Neuronal stem cell (in vitro differentiated cells): ENCODE data around the gene HERC2.
A peak's percentile ranks its signal among the peaks of the same experiment; 100 is the strongest.
"Not testable (repeated sequence)": the region's sequence is repeated elsewhere in the genome, so short reads cannot be mapped to it uniquely, and the experiment has no call there.

ENCODE experiments used
- DNase-seq: peaks from one replicate; pipeline ENCODE4 v3.0.0-alpha.2; 2013; ENCODE audit warnings: low spot score
- H2AFZ ChIP-seq: one replicate; pipeline ENCODE4 v1.6.1; 2013; ENCODE audit warnings: mild to moderate bottlenecking, low read length, inconsistent platforms
- H2AK5ac ChIP-seq: 2 replicates; pipeline ENCODE4 v1.6.1; 2013; ENCODE audit warnings: low read depth, mild to moderate bottlenecking, inconsistent platforms, low read length, moderate library complexity, mixed read lengths
- H2BK120ac ChIP-seq: 2 replicates; pipeline ENCODE4 v1.6.1; 2013; ENCODE audit warnings: low read depth, mild to moderate bottlenecking, inconsistent platforms, low read length, moderate library complexity, mixed read lengths
- H2BK12ac ChIP-seq: one replicate; pipeline ENCODE4 v1.6.1; 2013; ENCODE audit warnings: low read length, inconsistent platforms
- H2BK15ac ChIP-seq: 2 replicates; pipeline ENCODE4 v1.6.1; 2013; ENCODE audit warnings: mild to moderate bottlenecking, low read length, inconsistent platforms, mixed read lengths
- H2BK5ac ChIP-seq: one replicate; pipeline ENCODE4 v1.6.1; 2013; ENCODE audit warnings: inconsistent platforms, mild to moderate bottlenecking, low read length, moderate library complexity
- H3K14ac ChIP-seq: one replicate; pipeline ENCODE4 v1.6.1; 2013; ENCODE audit warnings: low read length, inconsistent platforms
- H3K18ac ChIP-seq: 2 replicates; pipeline ENCODE4 v1.6.1; 2013; ENCODE audit warnings: low read length, inconsistent platforms
- H3K23ac ChIP-seq: 2 replicates; pipeline ENCODE4 v1.6.1; 2013; ENCODE audit warnings: low read depth, mild to moderate bottlenecking, mixed read lengths, low read length, inconsistent platforms; ENCODE audit not compliant: poor library complexity
- H3K27ac ChIP-seq: replicated peaks from 3 replicates; pipeline ENCODE4 v1.5.1; 2013; ENCODE audit warnings: low read length, inconsistent platforms
- H3K27me3 ChIP-seq, 3 experiments: 2 replicates each; pipeline ENCODE4 v1.6.1; 2013; ENCODE audit warnings: low read length in 3 of 3, mild to moderate bottlenecking in 2 of 3, inconsistent platforms in 1 of 3, low read depth in 1 of 3, mixed read lengths in 1 of 3, moderate library complexity in 1 of 3; ENCODE audit not compliant: control insufficient read depth in 3 of 3, insufficient read depth in 3 of 3
- H3K36me3 ChIP-seq, 2 donors: replicated peaks in 1 of 2; 2 replicates each; pipeline ENCODE4 v1.6.1; 2013; ENCODE audit warnings: low read length in 2 of 2; ENCODE audit not compliant: control insufficient read depth in 2 of 2, insufficient read depth in 2 of 2
- H3K4ac ChIP-seq: 2 replicates; pipeline ENCODE4 v1.6.1; 2013; ENCODE audit warnings: inconsistent platforms, mild to moderate bottlenecking, low read length, moderate library complexity
- H3K4me1 ChIP-seq, 2 donors: 1 replicate in 1 of 2; 2 replicates in 1 of 2; pipeline ENCODE4 v1.6.1; 2013; ENCODE audit warnings: low read length in 2 of 2, low read depth in 1 of 2; ENCODE audit not compliant: control insufficient read depth in 2 of 2, insufficient read depth in 1 of 2
- H3K4me2 ChIP-seq: one replicate; pipeline ENCODE4 v1.6.1; 2013; ENCODE audit warnings: mild to moderate bottlenecking, low read length, inconsistent platforms; ENCODE audit not compliant: insufficient read depth, poor library complexity, severe bottlenecking
- H3K4me3 ChIP-seq, 2 donors: 2 replicates each; pipeline ENCODE4 v1.5.1; 2013; ENCODE audit warnings: low read length in 2 of 2, mild to moderate bottlenecking in 2 of 2, inconsistent platforms in 1 of 2, moderate library complexity in 1 of 2
- H3K79me1 ChIP-seq: one replicate; pipeline ENCODE4 v1.6.1; 2013; ENCODE audit warnings: low read depth, mild to moderate bottlenecking, inconsistent platforms, low read length, moderate library complexity
- H3K9ac ChIP-seq: one replicate; pipeline ENCODE4 v1.6.1; 2013; ENCODE audit warnings: mild to moderate bottlenecking, low read depth, low read length, inconsistent platforms; ENCODE audit not compliant: poor library complexity
- H3K9me3 ChIP-seq, 2 donors: replicated peaks in 1 of 2; 2 replicates each; pipeline versions ENCODE3 to v1.6.1; 2013; ENCODE audit warnings: low read length in 2 of 2, mild to moderate bottlenecking in 2 of 2, inconsistent platforms in 1 of 2, low read depth in 1 of 2, mixed read lengths in 1 of 2, moderate library complexity in 1 of 2; ENCODE audit not compliant: control insufficient read depth in 2 of 2, insufficient read depth in 1 of 2
- H4K8ac ChIP-seq: one replicate; pipeline ENCODE4 v1.6.1; 2013; ENCODE audit warnings: low read depth, mild to moderate bottlenecking, inconsistent platforms, low read length, moderate library complexity
- H4K91ac ChIP-seq: one replicate; pipeline ENCODE4 v1.6.1; 2013; ENCODE audit warnings: low read length, low read depth, mild to moderate bottlenecking, inconsistent platforms; ENCODE audit not compliant: poor library complexity
- WGBS, 2 donors: extraction: QIAGEN DNeasy Blood & Tissue Kit; methylation state at CpG; one replicate each; pipeline ENCODE4 v1.1.7; 2013; ENCODE audit warnings: missing lambda C conversion rate in 2 of 2, mixed read lengths in 1 of 2; ENCODE audit not compliant: insufficient read length in 2 of 2, insufficient replicate concordance in 1 of 2; ENCODE audit errors: extremely low coverage in 2 of 2; 5-methylcytosine and 5-hydroxymethylcytosine counted together

Gene HERC2

GRCh38 chr15:28214006-28214790 is 107.8 kb downstream of the HERC2 start:
- H3K4me1 ChIP-seq, H3K4me2 ChIP-seq, H3K23ac ChIP-seq, H3K9me3 ChIP-seq, H2BK15ac ChIP-seq, H4K8ac ChIP-seq, H2BK12ac ChIP-seq, H2AK5ac ChIP-seq, H3K27ac ChIP-seq, DNase-seq, H4K91ac ChIP-seq, H3K14ac ChIP-seq, H3K79me1 ChIP-seq, H2BK5ac ChIP-seq, H3K4ac ChIP-seq, H3K9ac ChIP-seq, H3K27me3 ChIP-seq, H3K18ac ChIP-seq, H2AFZ ChIP-seq, H3K4me3 ChIP-seq, H2BK120ac ChIP-seq: not testable (repeated sequence)
- WGBS, 2 donors, result no CpG with 5 or more reads among the region's 39 CpGs
- peaks cover 6 to 49% of the 10 kb centered on the region in 2 donors for H3K36me3 ChIP-seq

- H3K4me2 ChIP-seq, H3K4me3 ChIP-seq, H2BK12ac ChIP-seq, H2AFZ ChIP-seq, H2AK5ac ChIP-seq, H3K23ac ChIP-seq, H4K8ac ChIP-seq, H3K4me1 ChIP-seq, DNase-seq, H2BK15ac ChIP-seq, H3K4ac ChIP-seq, H4K91ac ChIP-seq, H3K18ac ChIP-seq, H3K9ac ChIP-seq, H2BK120ac ChIP-seq, H3K27ac ChIP-seq, H3K14ac ChIP-seq, H2BK5ac ChIP-seq, H3K27me3 ChIP-seq, H3K9me3 ChIP-seq, H3K79me1 ChIP-seq: not testable (repeated sequence)
- peaks cover 8 to 48% of the 10 kb centered on the region in 2 donors for H3K36me3 ChIP-seq
- no CpG with 5 or more reads among the region's 8 CpGs for WGBS, 2 donors
Measured at GRCh38 chr15:28213393-28213792, 108.6 kb downstream of the HERC2 start.

DNA sequence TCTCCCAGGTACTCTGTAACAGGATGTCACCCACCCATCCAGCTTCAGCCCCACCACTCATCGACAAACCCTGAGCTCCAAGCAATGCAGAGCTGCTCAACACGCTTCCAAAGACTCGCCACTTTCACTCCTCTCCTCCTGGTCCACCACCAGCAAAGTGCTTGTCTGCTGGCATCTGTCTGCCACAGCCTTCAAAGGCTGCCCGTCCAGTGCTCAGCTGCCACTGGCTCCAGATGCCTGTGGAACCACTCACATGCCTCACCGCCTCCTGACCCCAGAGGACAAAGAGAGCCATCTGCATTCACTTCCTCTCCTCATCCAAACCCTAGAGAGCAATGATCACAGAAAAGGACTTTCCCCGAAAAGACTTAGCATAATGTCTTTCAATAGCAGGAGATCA is 113.4 kb downstream of the HERC2 start:
- H3K9ac ChIP-seq, result no peak overlapping the region
- no peak overlapping the region for H3K14ac ChIP-seq
- no peak overlapping the region for H2BK12ac ChIP-seq
- H2BK120ac ChIP-seq, result no peak overlapping the region
- H3K4me3 ChIP-seq, result no peak overlapping the region
- H3K4ac ChIP-seq, result no peak overlapping the region
- H3K79me1 ChIP-seq, result no peaks in the 10 kb centered on the region
- H2BK5ac ChIP-seq, result no peak overlapping the region
- H2AK5ac ChIP-seq, result no peak overlapping the region
- H3K36me3 ChIP-seq, result peaks cover 3 to 31% of the 10 kb centered on the region in 2 donors
- no peak overlapping the region for H4K91ac ChIP-seq
- H4K8ac ChIP-seq, result no peak overlapping the region
- no peak overlapping the region for H2AFZ ChIP-seq
- H3K27ac ChIP-seq, result no peak overlapping the region
- no peaks in the 10 kb centered on the region for H3K9me3 ChIP-seq
- H3K4me1 ChIP-seq, result peaks cover 0 to 2% of the 10 kb centered on the region in 2 donors
- no CpG with 5 or more reads among the region's 6 CpGs for WGBS, 2 donors
- DNase-seq, result no peak
- H3K18ac ChIP-seq, result no peak overlapping the region
- peak overlapping the region; percentile 60 for H3K23ac ChIP-seq
- no peak overlapping the region for H2BK15ac ChIP-seq
- H3K27me3 ChIP-seq, result no peaks in the 10 kb centered on the region
- H3K4me2 ChIP-seq, result no peak overlapping the region

GRCh38 chr15:28205640-28206039 is 116.3 kb downstream of the HERC2 start:
- not testable (repeated sequence) for H3K27me3 ChIP-seq, H4K8ac ChIP-seq
- no CpG with 5 or more reads among the region's 10 CpGs for WGBS, 2 donors

More at GRCh38 chr15:28205640-28206039, 116.3 kb downstream of the HERC2 start:
- not testable (repeated sequence) for H3K9me3 ChIP-seq, H3K4me3 ChIP-seq, H2AFZ ChIP-seq, H2BK15ac ChIP-seq, H2BK120ac ChIP-seq, H3K4me2 ChIP-seq, DNase-seq, H4K91ac ChIP-seq, H3K4ac ChIP-seq, H3K27ac ChIP-seq, H3K79me1 ChIP-seq, H3K14ac ChIP-seq, H3K23ac ChIP-seq, H3K4me1 ChIP-seq, H3K18ac ChIP-seq, H2BK12ac ChIP-seq, H2AK5ac ChIP-seq, H3K9ac ChIP-seq, H2BK5ac ChIP-seq
- peaks cover 3 to 33% of the 10 kb centered on the region in 2 donors for H3K36me3 ChIP-seq
